Nephron progenitor cell (in vitro differentiated cells): ENCODE results near the gene AP1M1.

Experiments used
- DNase-seq: peaks from one replicate; pipeline ENCODE4 v3.0.0; 2021
- H3K27ac Mint-ChIP-seq: 2 replicates; pipeline ENCODE4 v1.8.0; 2021; ENCODE audit warnings: mild to moderate bottlenecking, moderate library complexity, mixed read lengths
- H3K27me3 Mint-ChIP-seq: 2 replicates; pipeline ENCODE4 v1.8.0; 2021; ENCODE audit warnings: mild to moderate bottlenecking, low read depth, mixed read lengths; ENCODE audit not compliant: poor library complexity
- H3K36me3 Mint-ChIP-seq: 2 replicates; pipeline ENCODE4 v1.8.0; 2021; ENCODE audit warnings: low read depth, mixed read lengths
- H3K4me1 Mint-ChIP-seq: 2 replicates; pipeline ENCODE4 v1.8.0; 2021; ENCODE audit warnings: mixed read lengths
- H3K4me3 Mint-ChIP-seq: 2 replicates; pipeline ENCODE4 v1.8.0; 2021; ENCODE audit warnings: mild to moderate bottlenecking, moderate library complexity, mixed read lengths
- H3K9me3 Mint-ChIP-seq: 2 replicates; pipeline ENCODE4 v1.8.0; 2021; ENCODE audit warnings: mild to moderate bottlenecking, moderate library complexity, mixed read lengths
- CTCF ChIP-seq: fragments of 200-600 bp; sonication (generic); IDR thresholded peaks from 2 replicates; pipeline ENCODE4 v1.5.0; 2021; ENCODE audit warnings: antibody characterized with exemption

Gene AP1M1

DNA sequence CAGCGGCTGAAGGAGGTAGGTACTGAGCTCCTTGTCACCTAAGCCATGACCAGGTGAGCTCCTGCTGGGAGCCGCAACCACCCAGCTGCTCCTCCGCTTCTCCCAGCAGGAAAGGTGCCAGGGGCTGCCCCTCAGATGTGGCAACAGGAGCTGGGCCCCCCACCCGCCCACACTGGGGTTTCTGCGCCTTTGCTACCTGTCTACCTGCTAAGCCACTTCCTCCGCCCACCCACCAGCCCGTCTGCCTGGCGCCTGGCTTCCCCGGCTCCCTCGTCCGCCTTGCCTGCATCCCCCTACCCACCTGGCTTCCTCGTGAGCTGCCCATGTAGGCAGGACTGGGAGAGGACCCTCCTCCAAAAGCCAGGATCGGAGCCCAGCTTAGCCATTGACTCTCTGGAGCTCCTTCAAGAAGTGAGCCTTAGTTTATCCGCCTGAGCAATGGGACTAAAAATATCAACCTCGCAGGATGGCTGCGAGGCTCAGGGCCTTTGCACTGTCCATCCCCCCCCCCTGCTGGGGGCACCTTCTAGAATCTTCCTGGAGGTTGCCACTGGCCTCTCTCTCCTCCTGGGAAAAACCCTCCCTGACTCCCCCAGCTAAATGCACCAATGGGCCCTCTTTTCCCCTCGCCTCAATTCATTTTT is 71.1 kb downstream of the AP1M1 start:
- H3K4me3 Mint-ChIP-seq, result no peak overlapping the region
- no peaks in the 10 kb centered on the region for H3K36me3 Mint-ChIP-seq
- TF ChIP-seq CTCF, result no peak
- H3K9me3 Mint-ChIP-seq, result no peaks in the 10 kb centered on the region
- no peaks in the 10 kb centered on the region for H3K4me1 Mint-ChIP-seq
- H3K27ac Mint-ChIP-seq, result no peak overlapping the region
- H3K27me3 Mint-ChIP-seq, result peaks cover 13% of the 10 kb centered on the region
- DNase-seq, result no peak

GRCh38 chr19:16272945-16273344 is 75.2 kb downstream of the AP1M1 start:
- H3K36me3 Mint-ChIP-seq, result no peaks in the 10 kb centered on the region
- no peak for TF ChIP-seq CTCF
- no peak overlapping the region for H3K4me3 Mint-ChIP-seq
- H3K27me3 Mint-ChIP-seq, result peaks cover 15% of the 10 kb centered on the region
- peaks cover 5% of the 10 kb centered on the region for H3K4me1 Mint-ChIP-seq
- peaks cover 3% of the 10 kb centered on the region for H3K9me3 Mint-ChIP-seq
- no peak for DNase-seq
- H3K27ac Mint-ChIP-seq, result peak overlapping the region; percentile 31

DNA sequence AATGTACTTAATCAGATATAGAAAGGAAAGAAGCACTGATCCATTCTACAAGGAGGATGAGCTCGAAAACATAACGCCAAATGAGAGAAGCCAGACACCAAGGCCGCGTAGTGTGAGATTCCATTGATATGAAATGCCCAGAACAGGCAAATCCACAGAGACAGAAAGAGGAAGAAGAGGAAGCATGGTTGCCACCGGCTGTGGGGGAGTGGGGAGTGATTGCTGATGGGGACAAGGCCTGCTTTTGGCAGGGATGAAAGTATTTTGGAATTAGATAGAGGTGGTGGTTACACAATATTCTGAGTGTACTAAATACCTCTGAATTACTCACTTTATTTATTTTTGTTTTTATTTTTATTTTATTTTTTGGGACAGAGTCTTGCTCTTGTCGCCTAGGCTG is 76.7 kb downstream of the AP1M1 start:
- no peak overlapping the region for H3K4me3 Mint-ChIP-seq
- no peak overlapping the region for H3K27ac Mint-ChIP-seq
- no peaks in the 10 kb centered on the region for H3K36me3 Mint-ChIP-seq
- peaks cover 5% of the 10 kb centered on the region for H3K4me1 Mint-ChIP-seq
- H3K27me3 Mint-ChIP-seq, result peaks cover 21% of the 10 kb centered on the region
- no peak for DNase-seq
- TF ChIP-seq CTCF, result no peak
- peaks cover 3% of the 10 kb centered on the region for H3K9me3 Mint-ChIP-seq

- Mint-ChIP-seq H3K27me3 (peaks cover 32% of the 10 kb centered on the region), H3K4me3 (no peak overlapping the region), H3K4me1 (peaks cover 31% of the 10 kb centered on the region), H3K9me3 (peaks cover 3% of the 10 kb centered on the region), H3K36me3 (no peaks in the 10 kb centered on the region), H3K27ac (no peak overlapping the region)
- TF ChIP-seq CTCF, result no peak
- DNase-seq, result no peak
Measured at GRCh38 chr19:16280306-16280705, 82.6 kb downstream of the AP1M1 start.

DNA sequence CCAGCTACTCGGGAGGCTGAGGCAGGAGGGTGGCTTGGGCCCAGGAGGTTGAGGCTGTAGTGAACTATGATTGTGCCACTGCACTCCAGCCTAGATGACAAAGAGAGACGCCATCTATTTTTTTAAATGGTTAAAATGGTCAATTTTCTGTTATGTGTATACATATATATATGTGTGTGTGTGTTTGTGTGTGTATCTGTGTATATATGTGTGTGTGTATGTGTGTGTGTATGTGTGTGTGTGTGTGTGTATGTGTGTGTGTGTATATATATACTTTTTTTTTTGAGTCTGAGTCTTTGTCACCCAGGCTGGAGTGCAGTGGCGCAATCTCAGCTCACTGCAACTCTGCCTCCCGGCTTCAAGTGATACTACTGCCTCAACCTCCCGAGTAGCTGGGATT is 84.0 kb downstream of the AP1M1 start:
- H3K27me3 Mint-ChIP-seq, result peaks cover 27% of the 10 kb centered on the region
- no peak overlapping the region for H3K4me3 Mint-ChIP-seq
- peaks cover 40% of the 10 kb centered on the region for H3K4me1 Mint-ChIP-seq
- no peak for TF ChIP-seq CTCF
- peak overlapping the region; percentile 68 for H3K27ac Mint-ChIP-seq
- no peaks in the 10 kb centered on the region for H3K36me3 Mint-ChIP-seq
- DNase-seq, result no peak
- H3K9me3 Mint-ChIP-seq, result no peaks in the 10 kb centered on the region
